ENCODE data around the gene ZFYVE21. TPM values are rescaled to one million over a fixed set of nuclear protein-coding genes. Genes with fewer than 3 reads are reported as not detected.

Gene ZFYVE21
- total RNA-seq, 1 experiment from 2014 or later: 31.3 TPM

DNA sequence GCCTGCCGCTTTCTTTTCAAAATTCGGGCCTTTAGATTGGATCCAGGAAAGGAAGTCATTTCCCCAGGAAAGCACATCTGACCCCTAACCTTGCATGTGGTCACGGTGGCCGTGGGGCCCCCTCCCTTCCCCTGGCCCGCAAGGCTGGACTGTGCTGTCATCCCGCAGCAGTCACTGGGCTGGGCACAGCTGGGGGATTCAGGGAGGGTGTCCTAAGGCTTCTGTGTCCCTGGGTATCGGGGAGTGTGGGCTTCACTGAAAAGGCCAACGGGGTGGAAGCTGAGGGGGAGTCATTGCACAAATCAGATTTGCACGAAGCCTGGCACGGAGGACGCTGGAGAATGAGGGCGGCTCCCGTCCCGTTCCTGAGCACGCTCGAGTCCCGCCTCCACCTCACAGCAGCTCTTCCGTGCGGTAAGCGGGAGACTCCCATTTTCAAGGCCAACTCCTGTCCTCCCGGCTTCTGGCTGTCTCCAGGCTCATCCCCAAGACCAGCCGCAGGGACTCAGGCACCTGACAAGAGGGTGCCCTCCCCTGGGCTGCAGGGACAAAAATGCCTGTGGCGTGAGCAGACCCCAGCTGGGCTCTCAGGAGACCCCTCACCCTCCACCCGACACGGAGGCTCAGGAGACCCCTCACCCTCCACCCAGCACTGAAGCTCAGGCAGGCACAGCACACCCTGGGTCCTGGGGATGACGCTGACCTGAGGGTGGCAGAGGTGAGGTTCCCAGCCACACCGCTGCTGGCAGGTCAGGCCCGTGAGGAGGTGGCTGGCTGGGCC, 9.9 kb upstream of the ZFYVE21 start:
- DNase-seq (ENCODE audit: low read depth, low spot score): no peak

More for the DNA sequence above, 9.9 kb upstream of the ZFYVE21 start:
- no peak overlapping the region for H3K4me2 ChIP-seq (ENCODE audit: low read length)
- H3K9me3 ChIP-seq (ENCODE audit: control insufficient read depth in 1 of 2, insufficient read depth in 1 of 2, low read depth in 1 of 2, low read length in 2 of 2): no peaks in the 10 kb centered on the region
- H3K79me2 ChIP-seq (ENCODE audit: insufficient read depth, low read length): peaks cover 2% of the 10 kb centered on the region; the same call in 1 of the 2 replicates
- no peaks in the 10 kb centered on the region for H3K27me3 ChIP-seq (ENCODE audit: insufficient read depth, low read length)
- no TSS peak for BruUV-seq (replicated peaks)
- H3K36me3 ChIP-seq (ENCODE audit: control insufficient read depth in 1 of 2, insufficient read depth in 2 of 2, low read length in 2 of 2): peaks cover 10 to 50% of the 10 kb centered on the region in 2 experiments; a peak in 3 of 4 replicates
- TF ChIP-seq, protein P1, sequence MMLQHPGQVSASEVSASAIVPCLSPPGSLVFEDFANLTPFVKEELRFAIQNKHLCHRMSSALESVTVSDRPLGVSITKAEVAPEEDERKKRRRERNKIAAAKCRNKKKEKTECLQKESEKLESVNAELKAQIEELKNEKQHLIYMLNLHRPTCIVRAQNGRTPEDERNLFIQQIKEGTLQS (IDR thresholded peaks at IDR 0.05): no peak
- no peak for TF ChIP-seq EZH2 (IDR thresholded peaks at IDR 0.05)
- TF ChIP-seq CBX3 (IDR thresholded peaks at IDR 0.05; ENCODE audit: low read depth): no peak
- no peak for TF ChIP-seq SIN3A (IDR thresholded peaks at IDR 0.05; ENCODE audit: low read depth)
- no peak for TF ChIP-seq ZNF274 (IDR thresholded peaks at IDR 0.05; ENCODE audit: low read depth, low read length)
- TF ChIP-seq SRF (IDR thresholded peaks at IDR 0.05; ENCODE audit: low read depth): no peak
- TF ChIP-seq RAD21 (IDR thresholded peaks at IDR 0.05; ENCODE audit: low read depth): no peak
- TF ChIP-seq POLR2AphosphoS5 (IDR thresholded peaks at IDR 0.05; ENCODE audit: low read depth, low read length): no peak
- TF ChIP-seq, protein P2, sequence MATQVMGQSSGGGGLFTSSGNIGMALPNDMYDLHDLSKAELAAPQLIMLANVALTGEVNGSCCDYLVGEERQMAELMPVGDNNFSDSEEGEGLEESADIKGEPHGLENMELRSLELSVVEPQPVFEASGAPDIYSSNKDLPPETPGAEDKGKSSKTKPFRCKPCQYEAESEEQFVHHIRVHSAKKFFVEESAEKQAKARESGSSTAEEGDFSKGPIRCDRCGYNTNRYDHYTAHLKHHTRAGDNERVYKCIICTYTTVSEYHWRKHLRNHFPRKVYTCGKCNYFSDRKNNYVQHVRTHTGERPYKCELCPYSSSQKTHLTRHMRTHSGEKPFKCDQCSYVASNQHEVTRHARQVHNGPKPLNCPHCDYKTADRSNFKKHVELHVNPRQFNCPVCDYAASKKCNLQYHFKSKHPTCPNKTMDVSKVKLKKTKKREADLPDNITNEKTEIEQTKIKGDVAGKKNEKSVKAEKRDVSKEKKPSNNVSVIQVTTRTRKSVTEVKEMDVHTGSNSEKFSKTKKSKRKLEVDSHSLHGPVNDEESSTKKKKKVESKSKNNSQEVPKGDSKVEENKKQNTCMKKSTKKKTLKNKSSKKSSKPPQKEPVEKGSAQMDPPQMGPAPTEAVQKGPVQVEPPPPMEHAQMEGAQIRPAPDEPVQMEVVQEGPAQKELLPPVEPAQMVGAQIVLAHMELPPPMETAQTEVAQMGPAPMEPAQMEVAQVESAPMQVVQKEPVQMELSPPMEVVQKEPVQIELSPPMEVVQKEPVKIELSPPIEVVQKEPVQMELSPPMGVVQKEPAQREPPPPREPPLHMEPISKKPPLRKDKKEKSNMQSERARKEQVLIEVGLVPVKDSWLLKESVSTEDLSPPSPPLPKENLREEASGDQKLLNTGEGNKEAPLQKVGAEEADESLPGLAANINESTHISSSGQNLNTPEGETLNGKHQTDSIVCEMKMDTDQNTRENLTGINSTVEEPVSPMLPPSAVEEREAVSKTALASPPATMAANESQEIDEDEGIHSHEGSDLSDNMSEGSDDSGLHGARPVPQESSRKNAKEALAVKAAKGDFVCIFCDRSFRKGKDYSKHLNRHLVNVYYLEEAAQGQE (IDR thresholded peaks at IDR 0.05; ENCODE audit: low read depth): no peak
- TF ChIP-seq ELF1 (IDR thresholded peaks at IDR 0.05; ENCODE audit: borderline replicate concordance, low read depth): no peak
- no peak for TF ChIP-seq TCF7L2 (IDR thresholded peaks at IDR 0.05; ENCODE audit: borderline replicate concordance, extremely low read depth, insufficient read depth, insufficient read length)
- TF ChIP-seq YY1 (IDR thresholded peaks at IDR 0.05; ENCODE audit: extremely low read depth, insufficient replicate concordance, low read depth, low read length): no peak
- no peaks in the 10 kb centered on the region for H3K4me1 ChIP-seq (ENCODE audit: control insufficient read depth in 1 of 2, insufficient read depth in 2 of 2, low read length in 2 of 2)
- RAD21 ChIA-PET (ENCODE audit: low non-redundant PET in 1 of 2, low total read pairs in 2 of 2, uncharacterized antibody in 2 of 2, unreplicated experiment in 2 of 2): no interaction called here
- H3K9ac ChIP-seq (ENCODE audit: low read length): no peak overlapping the region
- POLR2A ChIA-PET: interaction anchor here (0.8 kb wide), 1 partner anchor 10 kb away, joined by 3 read pairs; the partner anchor contains the start of genes XRCC3 and ZFYVE21
- H3K4me3 ChIP-seq (replicated peaks in 1 of 2; ENCODE audit: low read depth in 1 of 2, low read length in 2 of 2): no peak overlapping the region
- H4K20me1 ChIP-seq (ENCODE audit: insufficient read depth): peaks cover 8% of the 10 kb centered on the region; the same call in 1 of the 2 replicates
- intact Hi-C loops (cut with micrococcal nuclease): no loop called here
- no peak overlapping the region for H2AFZ ChIP-seq (ENCODE audit: low read depth, low read length, poor library complexity, severe bottlenecking)
- ATAC-seq: no peak
- no peak overlapping the region for H3K27ac ChIP-seq (ENCODE audit: low read depth, low read length)
- H3K9me2 ChIP-seq (ENCODE audit: insufficient read depth): no peaks in the 10 kb centered on the region
- CTCF ChIA-PET: no interaction called here
